ENCODE data around the gene HSPBP1.

DNA sequence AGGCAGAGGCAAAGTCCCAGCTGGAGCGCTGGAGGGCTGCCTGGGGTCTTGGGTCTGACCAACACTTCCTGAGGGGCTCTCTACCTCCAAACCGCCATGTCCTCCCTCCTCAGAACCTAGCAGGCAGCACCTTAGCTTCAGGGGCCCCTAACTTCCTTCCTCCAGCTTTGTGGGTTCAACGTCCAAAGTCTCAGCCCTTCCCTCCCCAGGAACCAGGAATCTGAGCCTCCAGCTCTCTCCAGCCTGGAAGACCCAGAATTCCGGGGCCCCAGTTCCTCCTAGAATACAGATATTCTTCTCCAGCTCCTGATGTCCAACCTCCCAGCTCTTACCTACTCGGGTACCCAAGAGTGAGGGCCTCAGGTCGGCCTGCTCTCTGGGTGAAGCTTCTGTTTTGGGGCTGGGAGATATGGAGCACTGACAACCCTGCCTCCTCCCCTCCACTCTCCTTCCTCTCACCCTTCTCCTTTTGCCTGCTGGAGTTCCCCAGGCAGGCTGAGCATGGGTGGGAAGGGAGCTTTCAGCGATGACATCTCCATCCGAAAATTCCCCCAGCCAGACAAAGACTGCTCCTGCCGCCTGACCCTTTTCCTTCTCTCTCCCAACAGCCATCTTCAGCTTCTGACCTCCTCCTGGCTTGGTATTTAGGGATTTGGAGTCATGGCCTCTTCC lies 41.7 kb upstream of the HSPBP1 start:
- TF ChIP-seq MYC (IDR thresholded peaks at IDR 0.05; ENCODE audit: low read depth, low read length) (no peak), POLR2AphosphoS5 (IDR thresholded peaks at IDR 0.05; ENCODE audit: insufficient read depth, low read depth, low read length) (no peak), EZH2 (IDR thresholded peaks at IDR 0.05; ENCODE audit: borderline replicate concordance, low read depth, low read length, severe bottlenecking) (no peak), POLR2A (IDR thresholded peaks at IDR 0.05; ENCODE audit: low read depth, low read length) (no peak), FOS (IDR thresholded peaks at IDR 0.05; ENCODE audit: borderline replicate concordance, insufficient read depth, low read length) (no peak)
- TF ChIP-seq, protein P1, sequence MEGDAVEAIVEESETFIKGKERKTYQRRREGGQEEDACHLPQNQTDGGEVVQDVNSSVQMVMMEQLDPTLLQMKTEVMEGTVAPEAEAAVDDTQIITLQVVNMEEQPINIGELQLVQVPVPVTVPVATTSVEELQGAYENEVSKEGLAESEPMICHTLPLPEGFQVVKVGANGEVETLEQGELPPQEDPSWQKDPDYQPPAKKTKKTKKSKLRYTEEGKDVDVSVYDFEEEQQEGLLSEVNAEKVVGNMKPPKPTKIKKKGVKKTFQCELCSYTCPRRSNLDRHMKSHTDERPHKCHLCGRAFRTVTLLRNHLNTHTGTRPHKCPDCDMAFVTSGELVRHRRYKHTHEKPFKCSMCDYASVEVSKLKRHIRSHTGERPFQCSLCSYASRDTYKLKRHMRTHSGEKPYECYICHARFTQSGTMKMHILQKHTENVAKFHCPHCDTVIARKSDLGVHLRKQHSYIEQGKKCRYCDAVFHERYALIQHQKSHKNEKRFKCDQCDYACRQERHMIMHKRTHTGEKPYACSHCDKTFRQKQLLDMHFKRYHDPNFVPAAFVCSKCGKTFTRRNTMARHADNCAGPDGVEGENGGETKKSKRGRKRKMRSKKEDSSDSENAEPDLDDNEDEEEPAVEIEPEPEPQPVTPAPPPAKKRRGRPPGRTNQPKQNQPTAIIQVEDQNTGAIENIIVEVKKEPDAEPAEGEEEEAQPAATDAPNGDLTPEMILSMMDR (IDR thresholded peaks at IDR 0.05; ENCODE audit: extremely low read depth in 1 of 2, insufficient read depth in 1 of 2, low read depth in 1 of 2, low read length in 2 of 2) = no peak
